ENCODE data around the gene SCGB3A1.

SCGB3A1 gene

GRCh38 chr5:180628827-180629750 is 37.8 kb upstream of the SCGB3A1 start:
- no peak overlapping the region for H3K4me3 ChIP-seq (ENCODE audit: low read depth, low read length)
- TF ChIP-seq CTCF (IDR thresholded peaks at IDR 0.05; ENCODE audit: low read depth, low read length, missing control alignments), result no peak
- no peak for DNase-seq (ENCODE audit: low read depth)

- TF ChIP-seq CTCF (IDR thresholded peaks at IDR 0.05; ENCODE audit: low read depth, low read length, missing control alignments), result no peak
Observed at GRCh38 chr5:180628211-180628610, 36.9 kb upstream of the SCGB3A1 start.

GRCh38 chr5:180627386-180628120 is 36.3 kb upstream of the SCGB3A1 start:
- DNase-seq (ENCODE audit: low read depth), result no peak
- H3K4me3 ChIP-seq (ENCODE audit: low read depth, low read length), result no peak overlapping the region
- no peak for TF ChIP-seq CTCF (IDR thresholded peaks at IDR 0.05; ENCODE audit: low read depth, low read length, missing control alignments)

More at GRCh38 chr5:180628211-180628610, 36.9 kb upstream of the SCGB3A1 start:
- H3K4me3 ChIP-seq (ENCODE audit: low read depth, low read length), result no peak overlapping the region
- no peak for DNase-seq (ENCODE audit: low read depth)

GRCh38 chr5:180626661-180627385 is 35.5 kb upstream of the SCGB3A1 start:
- no peak for TF ChIP-seq CTCF (IDR thresholded peaks at IDR 0.05; ENCODE audit: low read depth, low read length, missing control alignments)
- no peak overlapping the region for H3K4me3 ChIP-seq (ENCODE audit: low read depth, low read length)
- DNase-seq (ENCODE audit: low read depth), result no peak

GRCh38 chr5:180625791-180626660 is 34.7 kb upstream of the SCGB3A1 start:
- no peak for TF ChIP-seq CTCF (IDR thresholded peaks at IDR 0.05; ENCODE audit: low read depth, low read length, missing control alignments)
- DNase-seq (ENCODE audit: low read depth), result no peak
- no peak overlapping the region for H3K4me3 ChIP-seq (ENCODE audit: low read depth, low read length)

Data from GM12864 (cell line).